ENCODE measurements around the gene FAM20B.

GRCh38 chr1:179017383-179018326, 8.0 kb upstream of the FAM20B start:
- TF ChIP-seq CTCF (conservative IDR thresholded peaks at IDR 0.05 in 1 of 2, IDR thresholded peaks at IDR 0.05 in 1 of 2; ENCODE audit: extremely low read depth in 1 of 2, insufficient read depth in 1 of 2, low read depth in 1 of 2, low read length in 2 of 2) (no peak), EZH2 (IDR thresholded peaks at IDR 0.05; ENCODE audit: borderline replicate concordance, low read length) (no peak)
